Measurements from ENCODE around the gene FOXP1. TPM values are rescaled to one million over a fixed set of nuclear protein-coding genes. Genes with fewer than 3 reads are reported as not detected.
A peak's percentile ranks its signal among the peaks of the same experiment; 100 is the strongest.

The FOXP1 gene
- total RNA-seq, 1 donor from 2014 or later, result 137 TPM

DNA sequence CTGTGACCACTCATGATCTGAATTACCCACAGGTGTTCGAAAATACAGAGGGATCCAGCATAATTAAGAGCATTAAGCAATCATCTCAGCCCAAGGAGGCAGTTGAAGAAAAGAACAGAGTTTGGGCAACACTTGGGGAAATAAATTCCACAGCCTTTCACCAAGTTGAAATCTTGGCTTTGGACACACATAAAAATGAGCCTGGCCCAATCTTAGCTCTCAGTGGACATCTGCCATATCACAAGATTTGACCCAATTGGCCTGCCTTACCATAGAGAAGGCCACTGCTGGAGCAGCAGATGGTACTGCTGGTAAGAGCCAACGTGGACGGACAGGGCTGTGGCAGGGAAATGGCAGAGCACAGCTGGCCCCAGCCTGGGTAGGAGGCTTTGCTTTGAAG, 13.0 kb downstream of the FOXP1 start:
- peak; percentile 52 for ATAC-seq
- DNase-seq (ENCODE audit: low spot score), result no peak
- intact Hi-C loops (cut with DNase I), result no loop called here

DNA sequence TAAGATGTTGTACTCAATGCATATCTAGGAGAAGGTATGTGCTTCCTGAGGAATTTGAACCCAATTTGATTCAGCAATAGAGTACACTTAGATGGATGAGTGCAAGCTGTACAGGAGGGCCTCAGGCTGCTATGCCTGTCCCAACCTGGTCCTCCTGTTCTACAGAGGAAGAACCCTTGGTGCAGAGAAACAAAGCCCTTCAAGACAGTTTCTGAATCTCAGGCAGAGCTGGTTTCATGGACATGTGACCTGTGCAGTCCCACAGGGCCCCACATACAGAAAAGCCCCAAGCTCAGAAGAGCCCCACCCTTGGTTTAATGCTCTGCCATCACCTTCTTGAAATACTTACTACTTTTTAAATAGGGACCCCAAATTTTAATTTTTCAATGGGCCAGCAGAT, 15.3 kb downstream of the FOXP1 start:
- intact Hi-C loops (cut with DNase I), result no loop called here
- DNase-seq (ENCODE audit: low spot score) (no peak), ATAC-seq (no peak)

DNA sequence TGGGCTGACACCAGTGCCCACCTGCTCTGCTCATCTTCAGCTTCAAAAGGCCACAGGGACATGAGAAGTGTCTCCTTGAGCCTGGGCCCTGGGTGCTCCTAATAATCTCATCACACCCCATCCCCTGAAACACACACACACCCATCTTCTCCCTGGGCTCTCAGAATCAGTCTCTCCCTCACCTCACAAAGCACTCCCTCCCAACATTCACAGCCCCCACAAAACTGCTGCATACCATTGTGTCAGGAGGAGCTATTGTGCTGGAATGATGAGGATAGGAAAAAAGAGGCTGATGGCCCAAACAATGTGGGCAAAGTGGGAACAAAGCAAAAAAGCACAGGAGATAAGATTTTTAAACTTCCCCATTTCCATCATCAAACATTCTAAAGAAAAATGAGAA, 16.8 kb downstream of the FOXP1 start:
- no peak for ATAC-seq
- intact Hi-C loops (cut with DNase I), result no loop called here

DNA sequence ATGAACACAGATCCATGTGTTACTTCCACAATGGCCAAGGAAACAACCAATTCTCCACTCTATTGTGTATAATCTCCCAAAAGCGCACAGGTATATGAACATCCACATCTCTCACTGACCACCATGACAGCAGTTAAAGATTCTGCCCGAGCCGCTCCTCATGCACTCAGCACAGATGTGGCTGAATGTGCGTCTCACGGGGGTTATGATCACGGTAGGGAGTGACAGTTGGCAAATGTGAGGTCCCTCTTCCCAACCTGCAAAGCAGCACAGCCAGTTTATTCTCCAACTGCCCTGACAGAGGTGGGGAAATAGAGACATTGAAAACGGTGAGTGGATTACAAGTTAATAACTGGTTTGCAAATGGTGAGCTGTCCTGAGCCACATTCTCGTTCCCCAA, 17.6 kb downstream of the FOXP1 start:
- intact Hi-C loops (cut with DNase I), result no loop called here
- no peak for ATAC-seq
- DNase-seq (ENCODE audit: low spot score), result no peak

More for the DNA sequence above, 16.8 kb downstream of the FOXP1 start:
- no peak for DNase-seq (ENCODE audit: low spot score)

DNA sequence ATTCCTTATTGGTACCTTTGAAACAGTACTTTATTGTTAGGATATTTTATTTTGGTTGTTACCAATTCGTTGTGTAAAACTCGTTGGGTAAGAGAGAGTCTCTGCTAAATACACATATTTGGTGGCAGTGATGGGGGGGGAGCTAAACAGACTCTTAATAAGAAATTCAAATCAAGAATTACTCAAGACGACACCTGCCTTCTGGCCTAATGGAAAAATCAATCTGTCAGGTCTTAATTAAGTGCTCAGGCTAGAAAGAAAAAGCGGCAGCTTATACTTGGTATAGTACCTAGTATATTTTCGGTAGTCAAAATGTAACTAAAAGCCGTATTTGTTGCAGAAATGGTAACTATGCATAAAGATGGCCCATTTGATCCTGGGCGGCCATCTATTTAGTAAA, 18.2 kb downstream of the FOXP1 start:
- DNase-seq (ENCODE audit: low spot score) (no peak), ATAC-seq (no peak)
- intact Hi-C loops (cut with DNase I), result no loop called here

DNA sequence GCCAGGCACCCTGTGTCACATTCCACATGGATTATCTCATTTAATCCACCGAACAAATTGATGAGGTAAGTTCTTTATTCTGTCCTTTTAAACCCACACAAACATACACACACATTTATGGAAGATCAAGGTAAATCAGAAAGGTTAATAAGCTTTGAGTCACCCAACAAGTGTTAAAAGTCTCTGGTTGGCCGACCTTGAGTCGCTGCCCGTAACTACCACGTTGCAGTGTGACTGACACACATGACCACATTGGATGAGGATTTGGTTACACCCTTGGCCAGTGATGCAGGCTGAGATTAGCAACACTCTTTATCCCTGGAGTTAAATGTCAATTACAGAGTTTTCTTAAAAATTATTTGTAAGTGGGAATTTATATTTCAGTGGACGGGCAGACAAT, 19.2 kb downstream of the FOXP1 start:
- DNase-seq (ENCODE audit: low spot score) (no peak), ATAC-seq (peak; percentile 52)
- intact Hi-C loops (cut with DNase I), result no loop called here

DNA sequence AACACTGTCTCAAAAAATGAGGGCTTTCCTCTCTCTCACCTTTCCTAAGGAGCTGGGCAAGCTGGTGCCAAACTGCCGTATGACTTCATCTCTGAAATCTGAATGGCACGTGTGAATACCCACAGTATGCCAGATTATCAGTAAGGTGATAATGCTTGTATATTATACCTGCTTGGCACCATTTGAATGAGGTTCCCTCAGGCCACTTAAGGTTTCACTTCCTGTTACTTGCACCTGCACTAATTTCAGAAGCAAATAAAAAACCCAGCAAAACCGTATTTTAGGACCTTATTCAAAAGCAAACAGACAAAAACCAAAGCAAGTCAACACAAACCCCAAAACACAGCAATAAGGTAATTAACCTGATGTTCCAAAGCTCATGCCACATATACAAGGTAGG, 19.7 kb downstream of the FOXP1 start:
- no peak for ATAC-seq
- DNase-seq (ENCODE audit: low spot score), result no peak
- intact Hi-C loops (cut with DNase I), result no loop called here

DNA sequence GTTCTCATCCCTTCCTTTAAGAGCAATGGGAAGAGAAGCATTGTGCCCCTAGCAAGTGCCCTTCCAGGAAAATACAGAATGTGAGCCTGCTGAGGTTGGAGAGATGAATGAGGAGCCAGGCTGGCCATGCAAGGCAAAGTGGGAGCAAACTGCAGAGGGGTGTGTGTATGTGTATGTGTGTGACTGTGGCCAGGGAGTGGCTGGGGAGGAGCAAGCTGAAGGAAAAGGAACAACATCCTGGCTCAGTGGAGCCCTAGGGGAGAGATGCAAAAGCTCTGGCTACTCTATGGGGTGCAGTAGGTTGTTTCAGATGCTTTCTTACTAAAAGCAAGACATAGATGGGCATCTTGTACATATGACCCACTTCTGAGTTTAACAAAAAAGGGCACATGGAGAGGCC, 20.6 kb downstream of the FOXP1 start:
- ATAC-seq (no peak), DNase-seq (ENCODE audit: low spot score) (no peak)
- intact Hi-C loops (cut with DNase I), result no loop called here

DNA sequence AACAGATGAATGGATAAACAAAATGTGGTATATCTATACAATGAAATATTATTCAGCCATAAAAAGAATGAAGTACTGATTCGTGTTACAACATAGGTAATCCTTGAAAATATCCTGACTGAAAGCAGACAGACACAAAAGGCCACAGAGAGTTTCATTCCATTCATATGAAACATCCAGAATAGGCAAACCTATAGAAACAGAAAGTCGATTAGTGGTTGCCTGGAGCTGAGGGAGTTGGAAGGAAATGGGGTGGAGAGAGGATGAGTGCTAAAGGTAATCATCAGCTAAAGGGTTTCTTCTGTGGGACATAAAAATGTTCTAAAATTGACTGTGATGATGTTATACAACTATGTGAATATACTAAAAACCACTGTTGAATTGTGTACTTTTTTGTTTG, 22.9 kb downstream of the FOXP1 start:
- intact Hi-C loops (cut with DNase I), result no loop called here
- ATAC-seq (no peak), DNase-seq (ENCODE audit: low spot score) (no peak)

DNA sequence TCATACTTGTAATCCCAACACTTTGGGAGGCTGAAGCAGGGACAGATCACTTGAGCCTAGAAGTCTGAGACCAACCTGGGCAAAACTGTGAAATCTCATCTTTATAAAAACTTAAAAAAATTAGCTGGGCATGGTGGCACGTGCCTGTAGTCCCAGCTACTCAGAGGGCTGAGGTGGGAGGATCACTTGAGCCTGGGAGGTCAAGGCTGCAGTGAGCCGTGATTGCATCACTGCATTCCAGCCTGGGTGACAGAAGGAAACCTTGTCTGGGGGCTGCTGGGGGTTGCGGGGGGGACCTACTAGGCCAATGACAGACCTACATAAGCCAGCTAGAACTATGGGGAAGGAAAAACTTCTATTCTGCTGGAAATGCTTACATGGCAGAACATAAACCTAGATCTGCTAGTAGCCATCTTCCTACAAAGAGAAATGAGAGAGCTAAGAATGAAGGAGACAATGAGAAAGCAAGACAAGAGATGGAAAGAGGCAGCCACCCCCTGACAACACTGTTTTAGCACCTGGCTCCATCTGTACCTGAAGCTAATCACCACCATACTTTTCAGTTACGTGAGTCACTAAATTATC, 23.9 kb downstream of the FOXP1 start:
- DNase-seq (ENCODE audit: low spot score) (no peak), ATAC-seq (no peak)
- intact Hi-C loops (cut with DNase I), result no loop called here

DNA sequence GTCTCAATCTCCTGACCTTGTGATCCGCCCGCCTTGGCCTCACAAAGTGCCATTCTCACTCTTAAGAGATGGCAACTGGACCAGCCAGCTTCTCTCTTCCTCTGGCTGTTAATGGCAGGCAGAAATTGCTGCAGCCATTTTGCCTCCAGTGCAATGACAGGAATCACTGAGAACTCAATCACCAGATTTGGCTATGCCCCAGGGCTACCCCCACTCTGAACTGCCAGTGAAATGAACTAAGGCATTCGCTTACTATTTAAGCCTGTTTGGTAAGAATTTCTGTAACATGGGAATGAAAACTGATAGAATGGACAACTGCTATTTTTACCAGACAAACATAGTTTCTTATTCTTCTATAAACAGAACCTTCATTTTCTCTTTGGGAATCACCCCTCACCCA, 24.5 kb downstream of the FOXP1 start:
- intact Hi-C loops (cut with DNase I), result no loop called here
- DNase-seq (ENCODE audit: low spot score) (no peak), ATAC-seq (no peak)

DNA sequence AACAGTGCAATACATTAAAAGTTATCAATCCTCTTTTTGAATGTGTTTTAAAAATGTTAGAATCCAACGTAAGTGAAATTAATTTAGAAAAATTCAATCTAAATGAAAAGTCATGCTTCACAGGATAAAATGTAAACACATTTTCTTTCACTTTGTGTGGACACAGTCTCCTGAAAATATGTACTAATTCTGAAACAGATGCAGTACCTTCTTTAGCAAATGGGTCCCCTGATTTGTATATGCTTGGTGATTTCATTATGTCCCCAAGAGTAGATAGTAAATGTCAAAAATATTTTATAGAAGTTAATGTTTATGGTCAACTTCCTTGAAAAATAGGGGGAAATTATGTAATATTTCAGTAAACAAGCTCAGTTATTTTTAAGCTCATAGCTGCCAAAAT, 28.9 kb downstream of the FOXP1 start:
- DNase-seq (ENCODE audit: low spot score) (no peak), ATAC-seq (no peak)
- intact Hi-C loops (cut with DNase I), result no loop called here

DNA sequence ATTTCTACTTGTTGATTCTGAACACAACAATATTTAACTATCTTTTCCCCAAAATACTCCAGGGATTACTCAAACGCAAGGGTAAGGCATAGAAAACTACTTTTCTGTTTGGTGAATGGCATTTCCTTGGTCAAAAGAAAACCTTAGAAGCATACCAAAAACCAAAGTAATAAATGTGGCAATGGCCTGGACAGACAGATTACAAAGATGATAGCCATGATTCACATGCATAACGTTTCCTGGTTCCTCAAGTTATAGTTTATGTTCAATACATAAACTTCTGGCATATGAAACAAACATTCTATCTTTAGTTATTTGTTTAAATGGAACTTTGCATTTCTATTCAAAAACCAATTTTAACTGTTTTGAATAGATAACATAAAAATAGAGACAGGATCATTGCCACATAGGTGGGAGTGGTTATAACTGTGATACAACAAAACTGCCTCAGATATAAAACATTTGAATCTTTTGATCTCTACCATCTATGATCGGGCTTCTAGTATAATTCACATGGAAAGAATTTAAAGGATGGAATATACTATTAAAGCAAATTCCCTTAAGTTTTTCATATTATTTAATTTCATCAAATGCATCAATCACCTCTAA, 32.1 kb downstream of the FOXP1 start:
- intact Hi-C loops (cut with DNase I), result no loop called here
- ATAC-seq (no peak), DNase-seq (ENCODE audit: low spot score) (no peak)

DNA sequence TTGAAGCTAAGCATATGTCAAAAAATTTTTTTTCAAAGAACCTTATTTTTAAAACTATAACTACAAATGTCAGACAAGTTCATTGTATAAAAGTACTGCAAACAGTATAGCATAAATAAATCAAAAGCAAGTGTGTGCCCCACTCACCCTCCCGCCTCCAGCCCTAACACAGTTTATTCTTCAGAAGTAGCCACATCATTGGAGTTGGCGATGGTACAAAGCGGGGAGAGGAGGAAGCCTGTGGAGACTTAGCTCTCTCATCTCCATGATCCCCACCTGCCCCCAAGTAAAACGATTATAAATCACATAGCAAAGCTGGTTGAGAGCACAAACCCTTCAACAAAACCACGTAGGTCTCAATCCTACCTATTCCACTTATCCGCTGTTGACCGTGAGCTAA, 33.6 kb downstream of the FOXP1 start:
- intact Hi-C loops (cut with DNase I), result no loop called here
- no peak for DNase-seq (ENCODE audit: low spot score)
- no peak for ATAC-seq

DNA sequence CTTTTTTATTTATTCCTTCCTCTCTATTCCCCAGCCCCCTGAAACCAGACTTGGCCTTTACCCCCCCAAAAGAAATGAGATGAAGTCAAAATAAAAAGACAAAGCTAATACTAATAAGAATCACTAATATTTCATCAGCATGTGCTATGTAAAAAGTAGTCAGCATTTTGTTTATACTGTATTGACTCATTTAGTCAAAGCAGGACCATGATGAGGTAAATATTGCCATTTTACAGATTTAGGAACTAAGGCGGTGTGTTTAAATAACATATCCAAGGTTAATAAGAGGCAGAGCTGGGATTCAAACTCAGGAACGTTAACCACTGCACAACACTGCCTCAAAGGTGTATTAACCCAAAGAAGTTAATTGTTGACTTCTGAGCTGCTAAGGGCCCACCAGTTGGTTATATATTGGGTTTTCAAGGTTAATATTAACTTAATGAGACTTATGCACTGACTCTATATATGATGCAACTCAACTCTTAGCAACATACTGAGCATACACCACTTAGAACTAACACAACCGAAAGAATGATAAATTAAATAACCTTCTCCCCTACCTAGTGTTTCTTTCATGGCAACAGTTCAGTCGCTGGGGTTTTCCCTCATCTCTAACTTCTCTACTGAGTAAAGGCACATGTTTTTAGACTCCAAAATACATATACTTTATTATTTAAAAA, 34.7 kb downstream of the FOXP1 start:
- intact Hi-C loops (cut with DNase I), result no loop called here
- ATAC-seq (no peak), DNase-seq (ENCODE audit: low spot score) (no peak)

DNA sequence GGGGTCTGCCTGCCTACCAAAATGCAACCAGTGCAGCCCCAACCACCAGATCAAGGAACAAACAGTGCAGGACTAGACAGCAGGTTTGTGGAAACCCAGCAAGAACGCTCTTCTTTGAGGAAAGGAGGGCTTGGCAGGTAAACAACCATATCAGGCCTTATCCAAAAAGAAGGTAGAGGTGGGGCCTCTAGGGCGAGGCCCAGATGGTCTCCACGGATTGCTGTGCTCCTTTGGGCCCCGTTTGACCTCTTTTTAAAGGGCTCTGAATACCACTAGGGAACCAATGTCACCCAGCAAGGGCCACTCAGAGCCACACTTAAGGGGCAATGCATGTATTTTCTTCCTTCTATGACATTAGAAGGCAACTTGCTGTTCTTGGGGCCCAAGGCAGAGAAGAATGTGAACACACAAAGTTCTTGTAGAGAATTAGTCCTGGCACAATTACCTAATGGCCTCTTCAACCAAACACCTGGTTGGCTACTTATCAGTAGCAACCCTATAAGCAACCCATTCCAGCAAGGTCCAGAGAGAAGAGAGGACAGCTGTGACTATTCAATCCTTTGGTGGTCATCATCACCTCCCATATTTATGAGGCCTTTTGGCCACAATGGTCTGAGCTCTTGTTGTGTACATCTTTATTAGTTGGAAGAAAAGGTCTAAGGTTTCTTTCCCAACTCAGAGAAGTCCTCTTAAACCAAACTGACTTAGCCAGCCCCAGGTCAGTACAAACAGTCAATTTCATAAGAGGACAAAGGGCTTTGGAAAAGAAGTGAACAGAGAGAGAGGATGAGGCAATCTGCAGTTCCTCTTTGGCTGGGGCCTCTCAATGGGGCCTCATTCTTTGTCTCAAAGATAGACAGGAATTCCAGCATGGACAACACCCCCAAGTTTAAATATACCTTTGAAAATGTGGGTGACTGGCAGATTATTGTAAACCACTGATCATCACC, 36.0 kb downstream of the FOXP1 start:
- intact Hi-C loops (cut with DNase I), result no loop called here
- peak; percentile 87 for ATAC-seq

DNA sequence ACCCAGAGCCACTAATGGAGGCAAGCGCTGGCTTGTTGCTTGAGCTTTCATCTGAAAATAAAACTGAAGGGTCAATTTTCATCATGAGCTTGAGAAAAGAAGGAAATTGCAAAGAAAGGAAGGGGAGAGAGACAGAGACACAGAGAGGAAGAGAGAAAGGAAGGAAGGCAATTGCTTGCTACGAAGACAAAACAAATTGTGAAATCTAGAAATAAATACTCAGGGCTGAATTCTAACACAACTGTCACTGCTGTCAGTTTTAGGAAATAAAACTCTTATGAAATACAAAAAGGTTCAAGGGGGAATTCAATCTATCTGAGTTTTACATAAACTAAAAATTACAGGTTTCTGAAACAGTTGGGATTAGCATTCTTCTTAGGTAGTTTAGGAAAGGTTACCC, 36.7 kb downstream of the FOXP1 start:
- intact Hi-C loops (cut with DNase I), result no loop called here
- no peak for DNase-seq (ENCODE audit: low spot score)
- no peak for ATAC-seq

More for the DNA sequence above, 36.0 kb downstream of the FOXP1 start:
- no peak for DNase-seq (ENCODE audit: low spot score)

DNA sequence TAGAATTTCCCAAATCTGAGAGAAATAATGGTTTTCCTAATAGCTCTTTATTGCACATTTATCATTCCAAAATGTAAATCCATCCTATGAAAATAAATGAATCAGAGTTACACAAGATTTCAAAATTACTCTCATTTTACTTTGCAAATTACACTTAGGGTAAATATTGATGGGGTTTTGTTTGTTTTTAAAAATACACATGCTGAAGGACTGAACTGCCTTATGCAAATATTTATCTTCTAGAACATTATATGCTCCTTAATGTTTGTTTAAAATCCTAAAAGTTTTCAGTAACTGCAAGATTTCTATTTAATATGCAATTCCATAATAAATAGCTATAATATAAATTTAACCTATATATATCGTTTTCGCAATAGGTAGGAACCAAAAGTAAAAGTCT, 38.2 kb downstream of the FOXP1 start:
- DNase-seq (ENCODE audit: low spot score), result no peak
- no peak for ATAC-seq
- intact Hi-C loops (cut with DNase I), result no loop called here

DNA sequence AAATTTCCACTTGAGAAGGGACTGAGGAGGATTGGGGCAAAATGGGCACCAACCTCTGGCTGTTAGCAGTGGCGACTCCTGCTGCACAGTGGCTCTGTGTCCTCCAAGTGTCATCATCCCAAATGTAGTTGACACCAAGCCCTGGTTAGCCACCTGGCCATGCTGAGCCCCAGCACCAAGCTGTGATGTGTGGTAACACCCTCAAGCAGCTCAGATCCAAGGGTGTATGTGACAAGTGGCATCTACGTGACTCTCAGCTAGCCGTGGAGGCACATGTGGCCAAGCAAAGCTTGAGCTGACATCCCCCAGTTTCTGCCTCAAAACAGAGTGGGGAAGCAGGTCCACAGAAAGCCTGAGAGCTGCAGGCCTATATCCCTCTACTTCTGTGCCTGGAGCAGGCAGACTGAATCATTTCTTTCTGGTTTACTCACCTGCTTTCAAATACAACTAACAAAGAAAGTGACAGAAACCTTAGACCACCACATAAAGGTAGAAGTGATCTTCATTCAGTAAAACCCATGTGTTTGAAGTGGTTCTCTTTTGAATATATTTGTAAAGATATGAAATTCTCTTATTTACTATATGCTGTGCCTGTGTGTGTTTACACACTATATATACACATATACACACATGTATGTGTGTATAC, 40.0 kb downstream of the FOXP1 start:
- intact Hi-C loops (cut with DNase I), result no loop called here
- ATAC-seq (peak; percentile 11), DNase-seq (ENCODE audit: low spot score) (no peak)
